GM21576 (cell line): ENCODE data around the gene GSAP.
A peak's percentile ranks its signal among the peaks of the same experiment; 100 is the strongest.

Experiments
- ATAC-seq: cut with Tn5 transposase; IDR thresholded peaks from one replicate; pipeline ENCODE4 v1.9.1; 2021; ENCODE audit warnings: mild to moderate bottlenecking, moderate library complexity; ENCODE audit not compliant: unreplicated experiment

GSAP gene

GRCh38 chr7:77409005-77409738, 7.0 kb downstream of the GSAP start:
- ATAC-seq, result no peak

- no peak for ATAC-seq
These were observed 8.2 kb downstream of the GSAP start for GRCh38 chr7:77407906-77408305.

DNA sequence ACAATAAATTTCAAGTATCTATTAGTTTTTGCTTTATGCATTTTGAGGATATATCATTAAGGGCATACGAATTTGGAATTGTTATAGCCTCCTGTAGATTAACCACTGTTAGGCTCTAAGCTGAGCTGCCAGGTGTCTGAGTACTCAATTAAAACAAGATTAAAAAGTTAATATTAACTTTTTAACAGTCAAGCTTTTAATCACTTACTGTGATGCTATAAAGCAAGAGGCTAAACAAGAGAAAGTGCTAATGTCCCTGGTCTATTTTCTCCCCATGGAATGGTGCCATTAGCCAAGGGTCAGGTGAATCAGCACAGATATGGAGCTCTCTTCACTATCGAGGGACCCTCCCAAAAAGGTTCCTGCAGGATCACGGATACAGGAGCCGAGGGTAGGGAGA, 9.7 kb downstream of the GSAP start:
- ATAC-seq, result no peak

DNA sequence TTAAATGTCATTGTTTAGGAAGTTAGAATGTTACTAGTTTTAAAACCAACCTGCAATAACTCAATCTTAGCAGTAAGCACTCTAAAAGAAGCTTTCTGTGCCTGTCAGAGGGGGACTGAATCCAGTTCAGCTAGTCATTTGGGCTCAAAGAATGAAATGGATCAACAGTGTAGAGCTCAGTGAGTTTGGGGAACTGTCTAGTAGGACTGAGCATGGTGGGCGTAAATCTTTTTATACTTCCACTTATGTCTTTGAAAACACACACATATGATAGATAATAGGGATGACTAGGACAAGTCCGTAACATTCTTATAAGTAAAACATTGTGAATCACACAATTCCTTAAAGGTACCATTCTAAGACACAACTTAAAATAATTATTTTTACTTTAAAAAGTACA, 11.5 kb downstream of the GSAP start:
- no peak for ATAC-seq

DNA sequence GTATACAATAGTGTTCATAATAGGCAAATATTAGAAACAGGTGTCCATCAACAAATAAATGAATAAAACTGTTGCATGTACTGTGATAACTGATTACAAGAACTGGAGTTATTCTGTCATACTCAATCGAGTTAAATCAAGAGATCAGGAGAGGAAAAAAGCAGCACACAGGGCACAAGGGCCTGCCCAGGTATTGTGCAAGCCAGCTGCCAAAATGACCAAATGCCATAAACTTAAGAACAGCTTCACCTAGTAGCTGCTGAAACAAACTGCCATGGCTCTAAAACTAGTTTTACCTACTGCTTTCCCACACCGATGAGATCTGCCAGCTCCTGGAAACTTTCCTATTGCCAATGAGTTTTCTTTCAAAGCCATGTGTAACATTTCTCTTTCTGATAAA, 12.2 kb downstream of the GSAP start:
- ATAC-seq, result no peak

DNA sequence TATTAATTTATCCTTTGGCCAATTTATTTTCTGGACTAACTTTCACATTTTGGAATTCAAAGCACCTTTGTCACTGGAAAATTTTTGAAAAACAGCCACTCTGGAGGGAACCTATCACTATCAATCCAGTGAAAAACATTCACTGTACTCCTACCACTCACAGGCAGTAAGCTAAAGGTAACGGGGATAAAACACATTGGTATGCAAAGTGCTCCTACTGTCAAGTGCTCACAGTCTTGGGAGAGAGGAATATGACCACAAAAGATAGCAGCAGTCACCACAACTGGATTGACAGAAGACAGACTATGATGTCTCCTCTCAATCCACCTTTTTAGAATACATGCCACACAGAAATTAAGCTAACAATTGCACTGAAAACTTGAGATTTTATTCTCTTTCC, 13.3 kb downstream of the GSAP start:
- ATAC-seq, result no peak

DNA sequence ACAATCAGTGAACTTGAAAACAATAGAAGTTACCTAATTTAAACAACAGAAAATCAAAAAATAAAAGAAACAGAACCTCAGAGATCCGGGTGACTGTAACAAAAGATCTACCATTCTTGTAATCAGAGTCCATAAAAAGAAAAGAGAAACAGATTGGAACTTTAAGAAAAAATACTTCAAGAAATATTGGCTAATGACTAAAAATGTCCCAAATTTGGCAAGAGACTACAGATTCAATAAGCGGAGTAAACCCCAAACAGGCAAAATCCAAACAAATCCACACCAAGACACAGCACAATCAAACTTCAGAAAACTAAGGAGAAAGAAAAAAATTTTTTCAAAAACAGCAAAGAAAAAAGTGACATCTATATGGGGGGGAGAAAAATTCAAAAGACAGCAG, 15.1 kb downstream of the GSAP start:
- no peak for ATAC-seq

GRCh38 chr7:77399816-77400215, 16.3 kb downstream of the GSAP start:
- no peak for ATAC-seq

- no peak for ATAC-seq
These were observed 19.1 kb downstream of the GSAP start for GRCh38 chr7:77396894-77397547.

- no peak for ATAC-seq
These were observed 20.5 kb downstream of the GSAP start for GRCh38 chr7:77395626-77396025.

DNA sequence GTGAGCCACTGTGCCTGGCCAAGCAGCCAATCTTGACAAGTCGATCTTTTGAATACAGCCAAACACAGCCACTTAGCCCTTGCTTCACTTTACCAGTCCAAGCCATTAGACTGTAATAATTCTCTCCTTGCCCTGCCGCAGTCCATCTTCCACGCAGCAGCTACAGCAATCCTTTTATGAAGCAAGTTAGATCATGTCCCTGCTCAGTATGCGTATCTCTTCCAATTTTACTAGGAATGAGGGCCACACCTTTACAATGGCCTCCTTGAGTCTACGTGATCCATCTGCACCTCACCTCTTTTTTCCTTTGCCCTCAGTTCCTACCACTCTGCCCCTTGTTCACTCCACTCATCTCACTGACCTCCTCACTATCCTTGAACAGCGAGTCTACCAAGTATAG, 22.2 kb downstream of the GSAP start:
- ATAC-seq, result no peak

DNA sequence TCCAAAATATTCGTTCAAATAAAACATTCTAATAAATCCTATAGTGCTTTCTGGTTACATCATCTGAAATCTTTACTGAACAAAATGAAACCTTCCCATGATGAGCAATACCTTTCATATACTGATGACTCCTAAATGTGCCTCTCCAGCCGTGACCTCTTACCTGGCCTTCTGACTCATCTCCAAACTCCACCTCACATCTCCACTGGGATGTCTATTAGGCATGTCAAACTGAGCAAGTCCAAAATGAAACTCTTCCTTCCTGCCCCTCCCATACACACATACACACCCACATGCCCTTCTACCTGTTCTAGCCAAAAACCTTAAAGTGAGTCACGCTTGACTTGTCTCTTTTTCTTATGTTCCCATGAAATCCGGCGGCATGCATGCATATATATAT, 22.9 kb downstream of the GSAP start:
- ATAC-seq, result peak; percentile 92

GRCh38 chr7:77391230-77391629, 24.9 kb downstream of the GSAP start:
- peak; percentile 53 for ATAC-seq

DNA sequence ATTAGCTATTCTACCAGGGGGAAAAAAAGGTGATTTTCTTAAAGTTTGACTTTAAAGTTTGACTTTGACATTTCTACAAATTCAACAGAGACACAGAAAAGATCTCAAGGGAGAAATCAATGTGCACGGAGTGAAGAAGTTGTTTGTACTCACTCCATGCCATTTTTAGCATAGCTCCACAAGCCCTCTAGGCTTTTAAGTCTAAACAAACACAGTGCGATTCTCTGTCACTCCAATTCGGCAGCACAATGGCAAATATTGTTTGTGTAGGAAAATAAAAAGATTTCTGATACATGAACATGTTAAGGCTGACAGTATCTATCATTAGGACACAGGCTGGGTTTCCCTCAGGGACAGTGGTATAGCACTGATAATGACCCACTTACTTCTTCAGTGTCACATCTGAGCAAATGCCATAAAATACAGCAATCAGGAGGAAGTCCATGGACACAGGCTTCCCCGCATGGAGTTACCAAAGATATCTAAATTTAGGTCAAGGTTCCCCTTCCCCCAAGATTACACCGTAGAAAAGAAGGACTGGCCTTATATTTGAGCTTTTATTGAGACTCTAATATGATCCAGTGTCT, 28.0 kb downstream of the GSAP start:
- no peak for ATAC-seq

DNA sequence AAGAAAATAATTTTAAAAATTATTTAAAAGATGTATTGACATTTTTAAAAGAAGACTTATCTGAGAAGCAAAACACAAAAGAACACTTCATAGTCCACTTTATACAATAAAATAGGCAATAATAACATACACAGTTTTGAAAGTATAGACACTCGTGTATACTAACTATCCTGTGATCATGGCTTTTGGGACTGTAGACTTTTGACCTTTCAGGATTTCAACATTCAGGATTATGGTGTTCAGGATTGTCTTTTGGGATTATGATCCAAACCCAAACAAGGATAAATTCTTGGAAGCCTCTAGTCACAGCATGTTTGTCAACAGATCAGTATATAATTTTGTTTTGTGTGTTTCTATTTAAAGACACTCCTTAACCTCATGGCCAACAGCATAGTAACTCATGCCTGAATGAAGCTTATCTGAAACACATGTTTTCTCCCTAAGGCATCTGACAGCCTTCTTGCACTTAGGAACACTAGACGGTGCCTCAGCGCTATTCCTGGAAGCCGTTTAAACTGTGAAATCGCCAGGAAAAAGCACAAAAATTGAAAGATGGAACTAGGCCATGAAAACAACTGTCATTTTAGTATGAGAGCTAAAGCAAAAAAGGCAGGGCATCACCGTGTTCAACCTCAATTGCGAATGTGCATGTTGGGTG, 29.9 kb downstream of the GSAP start:
- no peak for ATAC-seq

GRCh38 chr7:77383333-77383740, 32.8 kb downstream of the GSAP start:
- no peak for ATAC-seq

- ATAC-seq, result no peak
These were observed 33.6 kb downstream of the GSAP start for GRCh38 chr7:77382532-77382931.

GRCh38 chr7:77378584-77378983, 37.6 kb downstream of the GSAP start:
- no peak for ATAC-seq

DNA sequence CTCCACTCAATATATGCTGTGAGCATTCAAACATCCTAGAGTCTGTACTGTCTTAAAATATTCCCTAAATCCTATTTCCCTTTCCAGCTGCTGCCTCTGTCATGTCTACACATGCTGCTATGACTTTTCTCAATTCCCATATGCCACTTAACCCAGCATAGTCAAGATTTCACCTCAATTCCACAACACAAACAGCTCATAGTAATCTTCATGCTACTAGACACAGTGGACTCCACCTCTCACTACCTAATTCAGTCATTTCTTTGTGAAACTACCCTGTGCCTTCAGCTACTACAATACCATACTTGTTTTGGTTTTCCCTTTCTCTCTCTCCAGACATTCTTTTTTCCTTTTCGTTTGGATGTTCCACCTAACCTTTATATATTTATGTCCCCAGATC, 45.5 kb downstream of the GSAP start:
- peak; percentile 60 for ATAC-seq

GRCh38 chr7:77368974-77369373, 47.2 kb downstream of the GSAP start:
- ATAC-seq, result no peak

GRCh38 chr7:77367976-77368375, 48.2 kb downstream of the GSAP start:
- ATAC-seq, result no peak

DNA sequence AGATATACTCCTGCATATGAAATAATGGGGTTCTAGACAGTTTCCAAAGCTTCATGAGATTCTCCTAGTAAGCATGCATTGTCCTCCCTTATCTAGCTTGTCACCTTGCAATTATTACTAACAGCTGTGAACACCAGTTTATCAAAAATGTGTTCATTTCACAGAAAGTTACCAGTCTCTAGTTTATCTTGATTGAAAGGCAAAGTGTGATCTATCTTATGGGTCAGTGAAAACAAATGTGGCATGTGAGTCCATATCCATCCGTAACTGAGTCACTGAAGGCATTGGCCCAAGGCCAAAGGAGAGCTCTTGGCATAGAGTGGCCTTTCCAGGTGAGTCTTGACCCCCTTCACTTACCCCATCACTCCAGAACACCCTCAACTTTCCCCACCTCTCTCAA, 53.2 kb downstream of the GSAP start:
- no peak for ATAC-seq
